GM19193 (cell line): ENCODE results near the gene ATP2C2.

Experiments used
- POLR2A ChIP-seq: IDR thresholded peaks from 4 replicates; pipeline ENCODE4 v1.6.1; 2011; ENCODE audit not compliant: insufficient read depth, insufficient read length; ENCODE audit errors: extremely low read depth

ATP2C2 gene

DNA sequence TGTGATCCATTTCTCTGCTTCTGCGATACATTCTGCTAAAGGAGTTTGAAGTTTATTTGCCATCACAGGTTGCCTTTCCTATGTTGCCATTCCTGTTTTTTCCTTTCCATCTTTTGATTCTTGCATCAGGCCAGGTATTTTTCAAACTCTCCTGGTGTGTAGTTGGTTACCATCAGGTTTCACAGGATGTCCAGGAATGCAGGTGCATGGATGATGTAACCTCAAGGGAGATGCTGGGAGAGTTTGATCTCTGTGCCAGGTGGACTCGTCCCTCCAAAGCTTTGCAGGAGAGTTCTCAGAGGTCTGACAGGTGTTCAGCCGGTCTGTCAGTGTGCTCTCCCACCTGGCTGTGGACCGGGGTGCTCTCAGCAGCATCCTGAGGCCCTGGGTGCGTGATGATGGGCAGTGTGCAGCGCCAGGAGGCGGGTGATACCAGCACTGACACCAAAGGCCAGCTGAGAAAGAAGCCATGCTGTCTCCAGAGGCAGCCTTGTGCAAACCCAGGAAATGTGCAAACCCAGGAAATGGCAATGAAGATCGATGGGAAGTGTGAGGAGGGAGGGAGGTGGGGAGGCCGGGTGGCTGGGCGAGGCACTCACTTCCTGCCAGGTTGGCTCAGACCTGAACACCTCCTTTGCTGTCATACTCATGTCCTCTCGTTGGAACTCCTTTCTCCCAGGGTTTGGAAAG is 1.7 kb downstream of the ATP2C2 start:
- no peak for TF ChIP-seq POLR2A

DNA sequence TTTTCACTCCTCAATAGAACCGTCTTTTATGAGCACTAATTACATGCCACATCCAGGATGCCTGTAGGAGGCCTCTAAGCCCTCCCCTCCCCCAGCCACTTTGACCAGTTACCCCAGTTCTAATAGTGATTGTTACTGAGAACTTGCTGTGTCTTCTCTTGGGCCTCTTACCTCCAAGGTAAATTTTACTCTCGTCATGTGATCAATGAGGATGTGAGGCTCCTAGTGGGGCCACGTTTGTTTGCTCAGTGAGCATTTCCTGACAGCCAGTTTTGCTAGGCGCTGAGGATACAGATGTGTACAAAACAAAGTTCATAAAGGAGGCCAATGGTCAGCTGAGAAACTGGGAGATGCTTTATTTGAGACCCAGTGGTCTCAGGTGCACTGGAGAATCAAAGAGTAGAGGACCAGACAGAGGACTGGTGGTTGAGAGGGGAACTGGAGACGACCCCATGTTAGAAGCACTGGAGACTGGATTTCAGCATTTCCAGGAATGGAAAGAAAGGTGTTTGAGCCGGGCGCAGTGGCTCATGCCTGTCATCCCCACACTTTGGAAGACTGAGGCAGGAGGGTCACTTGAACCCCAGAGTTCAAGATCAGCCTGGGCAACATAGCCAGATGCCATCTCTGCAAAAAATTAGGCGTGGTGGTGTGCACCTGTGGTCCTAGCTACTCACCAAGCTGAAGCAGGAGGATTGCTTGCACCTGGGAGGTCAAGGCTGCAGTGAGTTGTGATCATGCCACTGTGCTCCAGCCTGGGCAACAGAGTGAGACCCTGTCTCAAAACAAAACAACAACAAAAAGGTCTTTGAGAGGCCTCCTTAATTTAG is 2.6 kb downstream of the ATP2C2 start:
- no peak for TF ChIP-seq POLR2A

DNA sequence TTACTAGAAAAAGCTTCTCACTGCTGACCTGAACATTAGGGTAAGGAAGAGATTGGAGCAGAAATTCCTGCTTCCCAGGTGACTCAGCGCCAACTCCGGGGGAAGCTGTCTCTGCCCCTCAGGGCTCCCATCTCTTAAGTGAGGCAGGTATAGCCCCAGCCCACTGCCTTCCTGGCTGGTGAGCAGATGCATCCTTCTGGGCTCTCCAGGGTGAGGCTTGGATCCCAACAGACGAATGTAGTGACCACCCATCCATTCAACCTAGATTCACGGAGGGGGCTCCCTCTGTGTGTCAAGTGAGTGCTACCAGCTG is 3.2 kb downstream of the ATP2C2 start:
- TF ChIP-seq POLR2A: no peak

DNA sequence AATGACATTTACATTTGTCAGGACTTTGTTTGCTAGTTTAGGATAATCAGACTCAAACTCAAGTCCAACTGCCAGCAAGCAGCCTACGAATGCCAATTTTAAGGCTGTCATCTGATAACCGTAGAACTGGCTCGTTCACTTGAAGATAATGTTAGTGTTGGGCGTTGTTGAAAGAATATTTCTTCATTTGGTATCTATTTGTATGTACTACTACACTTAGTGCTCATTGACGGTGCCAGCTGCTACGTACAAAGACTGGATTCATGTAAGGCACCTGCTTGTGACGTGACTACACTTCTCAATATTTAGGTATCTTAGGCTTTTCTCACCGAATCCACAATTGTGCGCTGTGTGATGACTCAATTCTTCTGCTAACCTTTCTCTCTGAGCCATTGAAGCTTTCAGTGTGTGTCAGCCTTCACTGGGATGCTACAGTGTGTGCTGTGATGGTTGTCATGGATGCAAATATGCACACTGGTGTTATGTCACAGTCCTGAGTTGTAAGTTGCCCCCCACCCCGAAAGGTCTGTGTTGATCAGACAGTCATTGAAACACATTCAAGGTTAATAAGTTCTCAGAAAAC is 5.7 kb downstream of the ATP2C2 start:
- TF ChIP-seq POLR2A: no peak

DNA sequence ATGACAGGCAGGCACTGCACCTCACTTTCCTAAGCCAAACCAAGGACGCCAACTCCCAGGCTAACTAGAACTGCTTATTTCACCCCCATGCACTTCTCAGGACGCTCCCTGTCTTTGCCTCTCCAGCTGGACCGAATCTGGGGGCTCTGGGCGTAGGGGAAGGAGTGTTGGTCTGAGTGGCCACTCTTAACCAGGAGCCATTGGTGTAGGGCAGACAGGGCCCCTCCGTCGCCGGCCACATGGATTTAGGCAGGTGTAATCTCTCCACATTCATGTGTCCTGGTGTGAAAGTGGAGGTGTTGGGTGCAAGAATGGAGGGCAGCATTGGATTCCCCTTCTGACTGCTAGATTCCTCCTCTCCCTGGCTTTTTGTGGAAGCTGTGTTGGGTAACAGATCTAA is 9.8 kb downstream of the ATP2C2 start:
- TF ChIP-seq POLR2A: no peak

DNA sequence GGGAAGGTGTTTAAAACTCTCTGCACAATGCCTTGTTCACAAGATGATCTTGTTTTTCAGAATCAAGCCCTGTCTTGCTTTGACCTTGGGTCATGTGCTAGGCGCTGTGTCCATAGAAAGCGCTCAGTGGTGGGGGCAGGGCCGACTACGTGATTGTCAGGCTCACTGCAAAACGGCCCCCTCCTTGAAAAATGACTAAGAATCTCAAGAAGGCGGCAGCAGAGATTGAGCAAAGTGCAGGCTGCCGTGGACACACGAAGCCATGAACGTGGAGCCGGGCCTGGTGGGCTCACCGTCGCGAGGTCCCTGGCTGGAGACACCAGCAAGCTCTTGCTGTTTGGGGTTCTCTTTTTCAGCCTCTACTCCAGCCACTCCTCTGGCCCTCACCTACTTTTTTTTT is 10.2 kb downstream of the ATP2C2 start:
- TF ChIP-seq POLR2A: no peak

DNA sequence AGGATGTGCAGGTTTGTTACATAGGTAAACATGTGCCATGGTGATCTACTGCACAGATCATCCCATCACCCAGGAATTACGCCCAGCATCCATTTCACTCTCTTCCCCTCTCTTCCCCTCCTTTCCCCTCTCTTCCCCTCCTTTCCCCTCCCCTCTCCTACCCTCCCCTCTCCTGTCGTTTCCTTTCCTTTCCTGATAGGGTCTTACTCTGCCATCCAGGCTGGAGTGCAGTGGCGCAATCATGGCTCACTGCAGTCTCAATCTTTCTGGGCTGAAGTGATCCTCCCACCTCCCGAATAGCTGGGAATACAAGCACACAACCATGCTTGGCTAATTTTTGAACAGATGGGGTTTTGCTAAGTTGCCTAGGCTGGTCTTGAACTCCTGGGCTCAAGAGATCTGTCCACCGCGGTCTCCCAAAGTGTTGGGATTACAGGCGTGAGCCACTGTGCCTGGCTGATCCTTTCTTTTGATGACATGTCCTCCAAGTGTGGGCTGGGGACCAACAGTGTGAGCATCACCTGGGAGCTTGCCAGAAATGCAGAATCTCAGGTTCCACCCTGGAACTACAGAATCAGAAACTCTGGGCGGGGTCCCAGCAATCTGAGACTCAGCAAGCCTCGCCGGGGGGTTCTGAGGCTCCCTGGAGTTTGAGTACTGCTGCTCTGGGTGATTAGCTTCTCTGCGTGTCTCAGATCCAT is 10.8 kb downstream of the ATP2C2 start:
- TF ChIP-seq POLR2A: no peak

DNA sequence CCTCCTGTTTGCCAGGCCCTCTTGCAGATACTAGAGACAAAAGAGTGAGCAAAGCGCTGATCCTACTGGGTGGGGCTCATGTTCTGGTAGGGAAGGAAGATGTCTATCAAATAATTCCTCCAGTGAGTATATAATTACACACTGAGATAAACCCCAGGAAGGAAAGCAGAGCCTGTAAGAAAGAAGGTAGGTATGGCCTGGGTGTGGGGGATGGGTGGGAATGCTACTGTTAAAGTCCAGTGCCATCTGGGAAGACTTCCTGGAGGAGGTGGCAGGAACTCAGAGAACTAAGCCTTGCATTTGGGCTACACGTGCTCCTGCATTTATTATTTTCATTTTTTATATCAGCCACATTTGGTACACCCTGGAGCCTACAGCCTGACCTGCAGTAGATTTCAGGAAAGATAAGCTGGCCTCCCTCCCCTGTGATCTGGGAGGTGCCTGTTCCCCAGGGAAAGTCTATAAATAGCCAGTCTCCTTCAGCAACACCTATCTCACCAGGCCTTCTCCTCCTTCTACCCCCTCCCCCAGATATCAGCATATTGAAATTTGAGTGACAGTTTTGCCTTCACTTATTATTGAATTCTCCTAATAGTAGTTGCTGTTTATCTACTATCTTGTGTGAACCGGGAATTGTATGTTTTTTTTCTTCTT is 11.5 kb downstream of the ATP2C2 start:
- TF ChIP-seq POLR2A: no peak

DNA sequence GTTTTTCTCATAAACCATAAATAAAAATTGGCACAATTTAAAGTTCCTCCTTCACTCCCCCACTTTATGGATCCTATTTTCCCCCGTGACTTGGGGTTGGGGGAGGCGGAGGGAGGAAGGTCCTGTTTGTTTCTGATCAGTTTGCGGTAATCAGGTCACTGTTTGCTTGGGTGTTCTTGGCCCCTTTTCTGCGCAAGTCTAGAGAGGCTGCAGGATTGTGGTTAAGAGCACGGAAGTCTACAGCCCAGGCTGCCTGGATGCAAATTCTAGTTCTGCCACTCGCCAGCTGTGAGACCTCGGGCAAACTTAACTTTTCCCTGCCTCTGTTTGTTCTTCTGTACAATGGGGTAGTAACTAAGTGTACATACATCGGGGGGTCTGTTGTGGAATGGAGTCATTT is 12.1 kb downstream of the ATP2C2 start:
- TF ChIP-seq POLR2A: no peak

DNA sequence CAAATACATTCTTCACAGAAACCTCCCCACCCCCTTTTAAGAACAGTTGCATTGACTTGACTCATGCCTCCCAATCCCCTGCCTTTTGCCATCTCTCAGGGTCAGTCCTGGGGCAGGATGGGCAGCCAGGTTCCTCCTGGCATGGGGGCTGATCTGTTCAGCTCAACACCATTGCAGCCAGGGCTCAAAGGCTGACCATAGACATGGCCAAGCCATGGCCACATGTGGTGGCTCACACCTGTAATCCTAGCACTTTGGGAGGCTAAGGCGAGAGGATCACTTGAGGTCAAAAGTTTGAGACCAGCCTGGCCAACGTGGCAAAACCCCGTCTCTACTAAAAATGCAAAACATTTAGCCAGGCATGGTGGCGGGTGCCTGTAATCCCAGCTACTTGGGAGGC is 14.1 kb downstream of the ATP2C2 start:
- TF ChIP-seq POLR2A: no peak

DNA sequence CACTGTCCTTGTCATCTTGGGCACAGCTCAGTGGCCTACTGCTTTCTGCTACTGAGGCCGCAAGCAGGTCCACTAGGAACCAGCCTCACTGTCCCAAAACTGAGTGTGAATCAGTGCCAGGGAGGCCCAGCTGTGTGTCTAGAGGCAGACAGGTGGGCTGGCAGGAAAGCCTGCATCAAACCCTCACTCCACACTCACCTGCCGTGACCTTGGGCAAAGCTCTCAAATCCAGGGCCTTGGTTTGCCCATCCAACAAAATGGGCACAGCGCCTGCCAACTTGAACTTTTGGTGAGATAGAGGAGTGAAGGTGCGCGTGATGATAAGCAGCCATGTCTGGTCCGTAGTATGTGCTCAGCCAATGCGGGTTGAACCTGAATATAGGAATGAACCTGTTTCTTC is 14.8 kb downstream of the ATP2C2 start:
- no peak for TF ChIP-seq POLR2A

DNA sequence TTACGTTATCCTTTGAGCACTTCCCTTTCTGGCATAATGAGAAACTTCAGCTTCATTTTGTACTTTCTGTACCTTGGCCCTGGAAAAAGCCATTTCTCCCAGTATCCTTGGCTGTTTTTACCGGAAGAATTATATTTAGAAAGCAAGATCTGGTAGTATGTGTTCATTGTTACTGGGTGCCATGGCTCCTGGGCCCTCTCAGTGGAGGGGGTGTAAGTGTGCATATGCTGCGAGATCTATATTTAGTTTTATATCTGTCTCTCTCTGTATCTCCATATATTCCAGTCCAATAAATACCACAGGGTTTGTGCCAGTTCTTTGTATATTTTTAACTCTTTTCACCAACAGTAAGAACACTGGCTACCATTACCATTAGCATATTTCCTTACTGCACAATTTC is 17.7 kb downstream of the ATP2C2 start:
- no peak for TF ChIP-seq POLR2A

DNA sequence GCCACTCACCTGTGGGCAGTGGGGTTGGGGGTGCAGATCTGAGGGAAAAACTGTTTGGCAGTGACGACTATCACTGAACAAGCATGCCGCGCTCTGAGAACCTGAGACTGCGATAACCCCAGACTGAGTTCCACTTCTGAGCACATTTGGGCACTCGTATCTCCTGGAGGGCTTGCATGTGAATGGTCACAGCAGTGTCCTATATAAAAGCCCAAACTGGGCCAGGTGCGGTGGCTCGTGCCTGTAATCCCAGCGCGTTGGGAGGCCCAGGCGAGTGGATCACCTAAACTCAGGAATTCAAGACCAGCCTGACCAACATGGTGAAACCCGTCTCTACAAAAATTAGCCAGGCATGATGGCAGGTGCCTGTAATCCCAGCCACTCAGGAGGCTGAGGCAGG is 18.7 kb downstream of the ATP2C2 start:
- TF ChIP-seq POLR2A: no peak

DNA sequence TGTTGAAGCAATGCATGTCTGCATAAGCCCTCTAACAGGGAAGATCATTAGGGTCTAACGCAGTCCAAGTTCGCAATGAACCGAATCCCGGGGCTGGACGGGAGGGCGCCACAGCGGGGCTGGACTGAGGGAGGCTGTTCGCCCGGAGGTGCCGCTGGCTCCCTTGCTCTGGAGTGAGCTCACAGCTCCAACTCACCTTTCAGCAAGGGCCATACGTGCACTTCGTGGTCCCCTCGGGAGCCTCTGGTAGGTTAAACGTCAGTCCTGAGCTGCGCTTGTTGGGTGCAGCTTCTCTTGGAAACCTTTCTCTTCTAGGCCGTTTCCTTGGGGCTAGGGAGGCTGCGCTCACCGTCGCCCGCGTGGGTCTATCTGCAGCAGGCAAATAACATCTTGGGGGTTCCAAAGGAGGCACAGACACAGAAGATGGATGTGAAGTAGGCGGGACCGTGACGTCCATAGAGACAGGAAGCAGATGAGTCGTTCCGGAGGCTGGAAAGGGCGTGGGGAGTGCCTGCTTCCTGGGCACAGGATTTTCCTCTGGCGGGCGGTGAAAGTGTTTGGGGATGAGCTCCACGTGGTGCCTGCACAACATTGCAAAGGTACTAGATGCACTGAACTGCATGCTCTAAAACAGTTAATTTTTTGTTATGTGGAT is 21.9 kb downstream of the ATP2C2 start:
- TF ChIP-seq POLR2A: no peak

DNA sequence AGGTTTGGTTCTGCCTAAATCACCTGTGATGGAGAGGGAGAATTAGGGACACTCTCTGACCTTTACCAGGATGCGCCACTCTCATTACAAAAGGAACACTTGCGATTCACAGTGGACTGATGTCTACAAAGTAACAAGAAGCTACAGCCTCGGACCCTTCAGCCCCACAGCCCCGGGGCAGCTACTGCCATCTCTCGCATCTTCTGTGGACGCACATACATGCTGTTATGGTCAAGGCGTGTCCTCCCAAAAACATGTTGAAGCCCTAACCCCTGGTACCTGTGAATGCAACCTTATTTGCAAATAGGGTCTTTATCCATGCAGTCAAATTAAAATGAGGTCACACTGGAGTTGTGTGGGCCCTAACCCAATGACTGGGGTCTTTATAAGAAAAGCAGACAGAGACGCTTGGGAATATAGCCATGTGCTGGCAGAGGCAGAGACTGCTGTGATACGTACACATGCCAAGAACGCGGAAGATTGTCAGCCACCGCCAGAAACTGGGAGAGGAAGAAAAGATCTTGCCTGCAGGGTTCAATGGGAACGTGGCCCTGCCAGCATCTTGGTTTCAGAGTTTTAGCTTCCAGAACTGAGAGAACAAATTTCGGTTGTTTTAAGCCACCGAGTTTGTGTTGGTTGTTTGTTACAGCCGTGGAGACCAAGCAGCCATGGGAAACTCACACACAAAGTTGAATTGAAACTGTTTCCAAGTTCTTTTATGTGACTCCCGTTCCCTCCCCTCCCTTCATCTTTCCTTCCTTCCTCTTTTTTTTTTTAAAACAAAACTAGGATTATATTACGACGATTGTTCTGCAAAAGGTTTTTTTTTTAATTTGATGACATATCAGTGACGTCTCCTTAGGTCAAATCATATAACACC is 23.1 kb downstream of the ATP2C2 start:
- TF ChIP-seq POLR2A: no peak

DNA sequence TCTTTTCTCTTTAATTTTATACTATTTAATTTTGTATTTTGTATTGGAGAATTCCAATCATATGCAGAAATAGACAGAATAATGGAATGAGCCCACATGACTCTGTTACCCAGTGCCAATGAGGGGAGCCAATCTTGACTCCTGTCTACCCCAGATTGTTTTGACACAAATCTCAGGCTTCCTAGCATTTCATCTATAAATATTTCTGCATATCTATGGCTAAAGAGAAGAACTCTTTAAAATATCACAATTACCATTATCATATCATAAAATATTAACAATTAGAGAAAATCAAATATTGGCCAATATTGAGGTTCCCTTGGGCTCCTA is 23.7 kb downstream of the ATP2C2 start:
- no peak for TF ChIP-seq POLR2A
